ENCODE measurements around the gene UBE2E1. TPM values are rescaled to one million over a fixed set of nuclear protein-coding genes. Genes with fewer than 3 reads are reported as not detected.

UBE2E1 gene
- total RNA-seq, 4 donors from 2014 or later, result 73.0 to 119 (median 94.6) TPM

DNA sequence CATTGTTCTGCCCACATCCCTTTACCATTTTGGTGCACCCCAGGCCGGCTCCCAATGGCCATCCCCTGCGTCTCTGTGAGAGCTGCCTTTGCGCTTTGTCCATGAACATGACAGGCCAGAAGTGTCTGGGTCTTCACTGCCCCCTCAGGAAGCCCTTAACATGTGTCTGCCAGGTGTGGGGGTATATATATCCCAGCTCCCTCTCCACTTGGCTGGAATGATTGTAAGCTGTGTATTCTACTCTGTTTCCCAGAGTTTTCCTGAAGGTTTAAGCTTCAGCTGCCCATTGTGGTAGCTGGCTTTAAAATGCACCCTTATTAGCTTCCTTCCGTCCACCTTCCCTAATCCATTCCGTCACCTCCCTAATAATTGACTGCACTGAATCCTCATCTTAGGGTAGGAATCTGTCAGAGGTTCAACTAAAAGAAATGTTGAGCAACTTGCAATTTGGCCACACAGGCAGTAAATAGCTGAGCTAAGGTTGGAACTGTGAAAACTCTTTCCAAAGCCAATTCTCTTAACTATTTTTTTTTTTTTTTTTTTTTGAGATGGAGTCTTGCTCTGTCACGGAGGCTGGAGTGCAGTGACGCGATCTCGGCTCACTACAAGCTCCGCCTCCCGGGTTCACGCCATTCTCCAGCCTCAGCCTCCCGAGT lies 30.4 kb upstream of the UBE2E1 start:
- Histone ChIP-seq H3K36me3 (no peaks in the 10 kb centered on the region), H3K9me3 (no peaks in the 10 kb centered on the region), H3K27ac (no peak overlapping the region), H3K4me1 (peaks cover 4% of the 10 kb centered on the region), H3K27me3 (no peaks in the 10 kb centered on the region), H3K4me3 (no peak overlapping the region)
- TF ChIP-seq EP300 (IDR thresholded peaks at IDR 0.05) (no peak), POLR2AphosphoS5 (IDR thresholded peaks at IDR 0.05) (no peak), POLR2A (IDR thresholded peaks at IDR 0.05) (no peak)
- TF ChIP-seq, protein P1, sequence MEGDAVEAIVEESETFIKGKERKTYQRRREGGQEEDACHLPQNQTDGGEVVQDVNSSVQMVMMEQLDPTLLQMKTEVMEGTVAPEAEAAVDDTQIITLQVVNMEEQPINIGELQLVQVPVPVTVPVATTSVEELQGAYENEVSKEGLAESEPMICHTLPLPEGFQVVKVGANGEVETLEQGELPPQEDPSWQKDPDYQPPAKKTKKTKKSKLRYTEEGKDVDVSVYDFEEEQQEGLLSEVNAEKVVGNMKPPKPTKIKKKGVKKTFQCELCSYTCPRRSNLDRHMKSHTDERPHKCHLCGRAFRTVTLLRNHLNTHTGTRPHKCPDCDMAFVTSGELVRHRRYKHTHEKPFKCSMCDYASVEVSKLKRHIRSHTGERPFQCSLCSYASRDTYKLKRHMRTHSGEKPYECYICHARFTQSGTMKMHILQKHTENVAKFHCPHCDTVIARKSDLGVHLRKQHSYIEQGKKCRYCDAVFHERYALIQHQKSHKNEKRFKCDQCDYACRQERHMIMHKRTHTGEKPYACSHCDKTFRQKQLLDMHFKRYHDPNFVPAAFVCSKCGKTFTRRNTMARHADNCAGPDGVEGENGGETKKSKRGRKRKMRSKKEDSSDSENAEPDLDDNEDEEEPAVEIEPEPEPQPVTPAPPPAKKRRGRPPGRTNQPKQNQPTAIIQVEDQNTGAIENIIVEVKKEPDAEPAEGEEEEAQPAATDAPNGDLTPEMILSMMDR (IDR thresholded peaks at IDR 0.05), result no peak
- 93% methylated on average over 13 of the region's 13 CpGs for WGBS
- DNase-seq (ENCODE audit: low spot score in 2 of 2), result no peak

DNA sequence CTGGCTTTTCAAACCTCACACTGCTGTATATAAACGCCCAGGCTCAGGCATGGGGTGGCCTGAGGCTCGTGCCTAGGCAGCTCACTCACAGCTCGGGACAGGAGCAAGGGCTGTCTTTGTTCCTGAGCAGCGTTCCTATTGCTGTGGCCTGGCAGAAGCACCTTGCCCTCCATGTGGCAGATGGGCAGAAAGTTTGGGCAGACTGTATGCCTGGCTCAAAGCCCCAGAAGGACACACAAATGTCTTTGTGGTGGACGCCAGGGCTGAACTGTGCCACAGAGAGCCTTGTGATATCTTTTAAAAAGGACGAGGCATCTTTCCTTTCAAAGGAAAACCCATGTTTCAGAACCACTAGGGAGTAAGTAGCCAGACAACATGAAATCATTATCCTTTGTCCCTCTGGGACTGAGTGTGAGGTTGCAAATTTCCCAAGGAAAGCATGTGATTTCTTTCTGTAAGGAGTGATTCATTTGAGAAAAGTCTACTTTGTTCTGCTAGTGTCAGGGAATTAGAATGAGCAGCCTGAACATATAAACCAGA lies 29.3 kb upstream of the UBE2E1 start:
- TF ChIP-seq EP300 (IDR thresholded peaks at IDR 0.05) (no peak), POLR2A (IDR thresholded peaks at IDR 0.05) (no peak), POLR2AphosphoS5 (IDR thresholded peaks at IDR 0.05) (peak in 1 of 3 donors; percentile 49)
- TF ChIP-seq, protein P1 (IDR thresholded peaks at IDR 0.05), result no peak
- Histone ChIP-seq H3K27me3 (no peaks in the 10 kb centered on the region), H3K36me3 (no peaks in the 10 kb centered on the region), H3K9me3 (no peaks in the 10 kb centered on the region), H3K4me3 (no peak overlapping the region), H3K4me1 (peaks cover 4% of the 10 kb centered on the region), H3K27ac (peak overlapping the region; percentile 78)
- DNase-seq (ENCODE audit: low spot score in 2 of 2), result no peak
- WGBS, result 69% methylated on average over 6 of the region's 6 CpGs

DNA sequence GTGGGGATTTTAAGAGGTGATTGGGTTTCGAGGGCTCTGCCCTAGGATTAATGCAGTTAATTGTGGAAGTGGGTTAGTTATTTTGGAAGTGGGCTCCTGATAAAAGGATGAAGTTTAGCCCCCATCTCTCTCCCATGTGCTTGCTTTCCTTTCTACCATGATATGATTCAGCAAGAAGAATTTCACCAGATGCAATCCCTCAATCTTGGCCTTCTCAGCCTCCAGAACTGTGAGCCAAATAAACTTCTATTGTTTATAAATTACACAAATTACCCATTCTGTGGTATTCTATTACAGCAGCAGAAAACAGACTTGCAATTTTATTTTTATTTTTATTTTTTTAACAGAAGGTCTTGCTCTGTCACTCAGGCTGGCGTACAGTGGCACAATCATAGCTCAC lies 27.3 kb upstream of the UBE2E1 start:
- WGBS, result 82% methylated on average over 2 of the region's 2 CpGs
- no peak overlapping the region for H3K4me3 ChIP-seq
- H3K4me1 ChIP-seq, result peaks cover 4% of the 10 kb centered on the region
- no peaks in the 10 kb centered on the region for H3K9me3 ChIP-seq
- no peaks in the 10 kb centered on the region for H3K27me3 ChIP-seq
- H3K27ac ChIP-seq, result no peak overlapping the region
- DNase-seq (ENCODE audit: low spot score in 2 of 2), result no peak
- H3K36me3 ChIP-seq, result no peaks in the 10 kb centered on the region
- no peak for TF ChIP-seq EP300 (IDR thresholded peaks at IDR 0.05)
- TF ChIP-seq, protein P1 (IDR thresholded peaks at IDR 0.05), result no peak
- TF ChIP-seq POLR2AphosphoS5 (IDR thresholded peaks at IDR 0.05), result no peak
- TF ChIP-seq POLR2A (IDR thresholded peaks at IDR 0.05), result no peak

DNA sequence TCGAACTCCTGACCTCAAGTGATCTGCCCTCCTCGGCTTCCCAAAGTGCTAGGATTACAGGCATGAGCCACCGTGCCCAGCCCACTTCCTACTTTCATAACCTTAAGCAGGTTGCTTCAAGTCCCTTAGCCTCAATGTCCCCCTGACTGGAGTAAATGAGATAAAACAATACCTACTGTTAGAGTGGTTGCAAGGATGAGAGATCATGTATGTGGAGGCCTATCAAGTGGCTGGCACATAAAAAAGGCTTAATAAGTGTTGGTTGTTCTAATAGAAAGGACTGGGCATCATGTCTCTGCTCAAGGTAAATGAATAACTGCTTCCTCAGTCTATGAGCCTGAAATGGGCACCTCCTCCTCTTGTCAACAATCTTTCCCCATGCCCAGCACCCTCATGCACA lies 25.9 kb upstream of the UBE2E1 start:
- no peaks in the 10 kb centered on the region for H3K27me3 ChIP-seq
- no peak overlapping the region for H3K27ac ChIP-seq
- 93% methylated on average over 3 of the region's 3 CpGs for WGBS
- H3K4me1 ChIP-seq, result peaks cover 4% of the 10 kb centered on the region
- no peaks in the 10 kb centered on the region for H3K9me3 ChIP-seq
- DNase-seq (ENCODE audit: low spot score in 2 of 2), result no peak
- H3K4me3 ChIP-seq, result no peak overlapping the region
- TF ChIP-seq POLR2AphosphoS5 (IDR thresholded peaks at IDR 0.05), result no peak
- TF ChIP-seq EP300 (IDR thresholded peaks at IDR 0.05), result no peak
- no peak for TF ChIP-seq POLR2A (IDR thresholded peaks at IDR 0.05)
- TF ChIP-seq, protein P1 (IDR thresholded peaks at IDR 0.05), result no peak
- H3K36me3 ChIP-seq, result no peaks in the 10 kb centered on the region

DNA sequence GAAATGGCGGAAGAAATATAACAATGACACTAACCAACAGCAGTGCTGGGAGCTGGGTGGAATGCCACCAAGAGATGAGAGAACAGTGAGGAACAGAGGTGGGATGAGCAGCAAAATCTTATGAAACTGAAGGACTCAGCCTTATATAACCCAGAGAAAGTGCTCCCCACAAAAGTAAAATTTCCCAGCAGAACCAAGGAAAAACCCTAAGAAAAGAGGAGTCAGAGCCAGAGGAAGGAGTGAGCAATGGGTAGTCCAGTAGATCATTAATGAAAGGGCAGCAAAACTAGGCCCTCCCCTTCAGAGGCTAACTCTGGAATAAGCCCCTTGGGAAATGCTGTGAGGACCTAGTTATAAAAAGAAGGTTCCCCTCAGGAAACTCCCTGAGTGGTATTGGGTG lies 24.7 kb upstream of the UBE2E1 start:
- DNase-seq (ENCODE audit: low spot score in 2 of 2), result no peak
- H3K4me1 ChIP-seq, result peaks cover 6% of the 10 kb centered on the region
- H3K4me3 ChIP-seq, result no peak overlapping the region
- H3K27ac ChIP-seq, result no peak overlapping the region
- TF ChIP-seq, protein P1 (IDR thresholded peaks at IDR 0.05), result no peak
- TF ChIP-seq EP300 (IDR thresholded peaks at IDR 0.05) (no peak), POLR2AphosphoS5 (IDR thresholded peaks at IDR 0.05) (no peak), POLR2A (IDR thresholded peaks at IDR 0.05) (no peak)
- WGBS, result 97% methylated on average over 1 of the region's 1 CpG
- no peaks in the 10 kb centered on the region for H3K36me3 ChIP-seq
- no peaks in the 10 kb centered on the region for H3K9me3 ChIP-seq
- H3K27me3 ChIP-seq, result no peaks in the 10 kb centered on the region

Measured in suprapubic skin (tissue), 4 donors.